Measurements from ENCODE around the gene ANKRD11. TPM values are rescaled to one million over a fixed set of nuclear protein-coding genes. Genes with fewer than 3 reads are reported as not detected.
"Not testable (repeated sequence)": the region's sequence is repeated elsewhere in the genome, so short reads cannot be mapped to it uniquely, and the experiment has no call there.

The ANKRD11 gene
- polyA plus RNA-seq, 4 donors, result 82.9 to 111 (median 91.2) TPM

DNA sequence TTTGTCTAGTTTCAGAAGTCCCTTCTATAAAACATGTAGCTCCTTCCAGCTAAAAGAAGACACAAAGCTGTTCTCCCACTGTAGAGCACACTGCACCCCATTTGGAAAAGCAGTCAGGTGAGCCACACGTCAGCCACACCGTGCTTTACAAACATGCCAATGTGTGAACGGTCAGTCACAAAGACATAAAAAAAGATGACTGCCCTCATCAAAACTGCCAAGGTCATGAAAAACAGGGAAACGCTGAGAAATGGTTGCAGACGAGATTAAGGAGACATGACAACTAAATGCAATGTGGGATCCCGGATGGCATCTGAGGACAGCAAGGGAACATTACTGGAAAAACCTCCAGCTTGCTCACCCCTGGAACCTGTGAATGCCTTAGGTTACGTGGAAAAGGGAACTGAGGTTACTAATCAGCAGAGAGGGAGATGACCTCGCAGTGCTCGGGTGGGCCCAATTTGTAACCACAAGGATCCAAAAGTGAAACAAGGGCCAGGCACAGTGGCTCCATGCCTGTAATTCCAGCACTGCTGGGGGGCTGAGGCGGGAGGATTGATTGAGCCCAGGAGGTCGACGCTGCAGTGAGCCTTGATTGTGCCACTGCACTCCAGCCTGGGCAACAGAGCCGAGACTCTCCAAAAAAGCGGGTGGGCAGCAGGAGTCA, 8.1 kb downstream of the ANKRD11 start:
- no peak for DNase-seq (ENCODE audit: low read depth in 4 of 4, low spot score in 3 of 4)

DNA sequence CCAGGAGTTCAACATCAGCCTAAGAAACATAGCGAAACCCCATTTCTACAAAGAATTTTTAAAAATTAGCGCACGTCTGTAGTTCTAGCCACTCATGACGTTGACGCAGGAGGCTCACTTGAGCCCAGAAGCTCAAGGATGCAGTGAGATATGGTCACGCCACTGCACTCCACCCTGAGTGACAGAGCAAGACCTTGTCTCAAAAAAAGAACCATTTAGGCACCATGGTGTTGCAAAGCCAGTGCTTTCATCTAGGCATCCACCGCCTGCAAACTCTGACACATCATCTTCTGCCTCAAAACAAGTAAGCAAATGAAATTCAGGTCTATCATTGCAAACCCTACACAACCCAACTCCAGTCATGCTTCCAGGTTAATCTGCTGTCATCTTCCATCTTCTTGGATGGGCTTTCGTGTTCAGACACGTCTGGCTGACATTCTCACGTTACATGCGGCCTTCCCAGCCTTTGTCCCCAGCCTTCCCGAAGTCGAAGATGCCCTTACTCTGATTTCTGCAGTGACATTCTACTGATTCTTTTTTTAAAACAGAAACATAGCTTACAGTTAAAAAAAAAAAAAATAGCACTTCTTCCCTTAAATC, 8.9 kb downstream of the ANKRD11 start:
- no peak for DNase-seq (ENCODE audit: low read depth in 4 of 4, low spot score in 3 of 4)

DNA sequence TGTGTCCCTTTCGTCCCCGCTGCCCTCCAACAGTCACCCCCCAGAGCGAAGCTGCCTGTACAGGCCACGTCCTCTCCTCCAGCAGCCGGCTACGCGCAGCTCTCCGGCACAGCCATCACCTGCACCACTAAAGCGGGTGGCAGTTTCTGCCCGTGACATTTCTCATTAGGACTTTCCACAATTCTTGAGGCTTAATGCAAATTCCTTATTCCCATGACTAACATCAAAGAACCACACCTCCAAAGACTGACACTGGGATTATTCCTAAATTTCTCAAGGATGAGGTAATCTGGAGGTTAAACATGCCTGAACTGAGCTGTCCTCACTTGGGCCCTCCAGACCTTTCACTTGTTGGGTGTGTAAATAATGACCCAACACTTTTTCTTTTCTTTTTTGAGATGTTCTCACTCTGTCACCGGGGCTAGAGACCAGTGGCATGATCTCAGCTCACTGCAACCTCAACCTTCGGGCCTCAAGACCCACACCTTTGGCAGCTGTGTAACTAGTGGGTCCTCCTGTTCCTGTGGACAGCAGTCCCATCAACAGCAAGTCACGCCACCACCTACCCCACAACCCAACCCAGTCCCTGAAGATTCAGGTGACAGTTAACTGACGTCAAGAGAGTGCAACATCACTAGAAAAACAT, 11.7 kb downstream of the ANKRD11 start:
- no peak for DNase-seq (ENCODE audit: low read depth in 4 of 4, low spot score in 3 of 4)

DNA sequence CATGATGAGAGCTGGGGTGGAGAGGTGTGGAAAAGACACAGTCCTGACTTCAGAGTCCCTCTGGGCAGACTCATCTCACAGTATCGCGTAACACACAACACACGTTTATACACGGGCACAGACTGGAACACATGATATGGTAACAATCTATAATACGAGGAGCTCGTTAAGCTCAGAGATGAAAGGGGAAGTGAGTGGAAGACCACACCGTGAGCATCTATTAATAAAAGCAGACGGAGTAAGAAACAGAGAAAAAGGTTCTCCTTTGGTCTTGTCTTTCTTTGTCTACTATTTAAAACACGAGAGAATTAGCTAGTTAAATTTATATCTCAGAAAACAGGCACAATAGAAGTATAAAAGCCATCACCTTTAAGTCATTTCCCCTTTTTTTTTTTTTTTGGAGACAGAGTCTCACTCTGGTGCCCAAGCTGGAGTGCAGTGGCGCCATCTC, 13.5 kb downstream of the ANKRD11 start:
- DNase-seq (ENCODE audit: low read depth in 4 of 4, low spot score in 3 of 4), result no peak

DNA sequence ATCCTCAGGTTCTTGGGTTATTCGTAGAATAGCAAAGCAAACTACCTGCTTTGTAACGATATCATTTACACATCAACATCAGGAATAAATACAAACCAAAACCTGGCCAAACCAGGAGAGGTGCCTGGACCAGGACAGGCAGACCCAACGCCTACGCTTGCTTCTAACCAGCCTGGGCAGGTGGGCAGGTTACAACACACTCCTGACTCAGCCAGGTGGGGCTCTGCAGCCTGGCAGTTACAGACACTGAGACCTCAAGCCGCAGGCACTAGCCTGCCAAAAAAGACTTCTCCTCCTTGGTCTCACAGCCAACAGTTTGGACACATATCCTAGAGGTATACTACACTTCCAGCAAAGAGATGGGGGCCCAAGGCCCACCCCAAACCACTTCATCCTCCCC, 14.0 kb downstream of the ANKRD11 start:
- no peak for DNase-seq (ENCODE audit: low read depth in 4 of 4, low spot score in 3 of 4)

DNA sequence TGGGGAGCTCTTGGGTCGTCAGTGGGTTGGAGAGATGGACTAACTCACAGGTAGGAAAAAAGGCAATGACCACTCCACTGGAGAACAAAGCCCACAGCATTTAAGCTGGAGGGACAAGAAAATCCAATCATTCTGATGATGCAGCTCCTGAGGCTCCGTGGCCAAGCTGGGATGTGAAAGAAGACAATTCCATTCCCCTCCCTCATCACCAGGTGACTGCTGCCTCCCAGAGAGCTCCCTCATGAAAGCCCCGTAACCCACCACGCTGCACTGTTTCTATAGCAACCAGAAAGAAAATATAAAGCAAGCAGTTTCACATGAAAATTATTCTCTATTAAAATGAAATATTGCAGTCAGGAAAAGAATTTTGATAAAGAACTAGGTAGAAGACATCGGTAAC, 15.2 kb downstream of the ANKRD11 start:
- DNase-seq (ENCODE audit: low read depth in 4 of 4, low spot score in 3 of 4), result no peak

DNA sequence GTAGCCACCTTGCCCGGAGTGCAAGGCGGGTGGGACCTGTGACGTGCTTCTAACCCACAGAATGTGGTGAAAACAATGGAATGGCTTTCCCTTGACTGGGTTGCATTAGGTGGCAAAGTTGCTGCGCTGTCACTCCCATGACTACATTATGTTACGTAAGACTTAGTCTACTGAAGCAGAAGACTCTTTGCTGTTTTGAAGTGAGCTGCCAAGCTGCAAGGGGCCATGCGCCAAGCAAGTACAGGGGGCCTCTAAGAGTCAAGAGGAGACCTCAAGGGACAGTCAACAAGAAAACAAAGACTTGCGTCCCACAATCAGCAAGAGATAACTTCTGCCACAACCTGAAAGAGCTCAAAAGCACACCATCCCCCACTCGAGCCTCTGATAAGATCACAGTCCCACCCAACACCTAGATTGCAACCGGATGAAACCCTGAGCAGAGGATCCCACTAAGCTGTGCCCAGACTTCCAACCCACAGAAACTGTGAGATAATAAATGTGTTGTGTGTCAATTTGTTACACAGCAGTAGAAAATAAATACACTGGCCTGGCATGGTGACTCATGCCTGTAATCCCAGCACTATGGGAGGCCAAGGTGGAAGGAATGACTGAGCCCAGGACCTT, 16.5 kb downstream of the ANKRD11 start:
- no peak for DNase-seq (ENCODE audit: low read depth in 4 of 4, low spot score in 3 of 4)

DNA sequence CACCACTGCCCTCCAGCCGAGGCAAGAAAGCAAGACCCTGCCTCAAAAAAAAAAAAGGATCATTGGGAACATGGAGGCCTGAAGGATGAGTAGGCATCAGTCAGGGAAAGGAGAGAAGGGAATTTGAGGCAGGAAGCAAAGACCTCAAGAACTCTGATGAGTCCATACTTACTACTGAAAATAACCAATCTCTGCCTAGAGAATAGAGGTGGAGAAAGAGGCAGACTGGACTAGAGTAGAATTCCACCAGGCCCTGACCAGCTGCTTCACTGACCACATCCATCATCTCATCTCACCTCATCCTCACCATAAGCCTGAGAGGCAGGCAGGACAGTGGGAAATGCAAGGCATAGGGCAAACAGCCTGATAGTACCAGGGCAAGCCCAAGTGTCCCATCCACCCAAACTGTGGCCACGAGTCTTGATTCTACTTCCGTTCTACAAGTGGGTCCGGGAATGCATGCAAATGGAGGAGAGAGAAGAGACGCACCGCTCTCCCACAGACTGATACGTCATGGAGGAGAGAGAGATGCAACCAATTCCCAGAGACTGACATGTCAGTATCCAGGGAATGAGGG, 17.1 kb downstream of the ANKRD11 start:
- DNase-seq (ENCODE audit: low read depth in 4 of 4, low spot score in 3 of 4), result no peak

DNA sequence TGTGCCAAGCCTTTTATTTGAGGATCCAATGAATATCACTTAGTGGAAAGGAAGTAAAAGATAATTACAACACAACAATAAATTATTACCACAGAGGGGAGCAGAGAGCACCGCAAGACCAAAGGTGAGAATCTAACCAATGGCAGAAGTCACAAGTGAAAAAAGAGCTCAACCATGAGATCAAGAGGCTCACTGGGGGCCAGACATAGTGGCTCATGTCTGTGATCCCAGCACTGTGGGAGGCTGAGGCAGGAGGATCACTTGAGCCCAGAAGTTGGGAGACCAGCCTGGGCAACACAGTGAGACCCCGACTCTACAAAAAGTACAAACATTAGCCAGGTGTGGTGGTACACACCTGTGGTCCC, 17.7 kb downstream of the ANKRD11 start:
- no peak for DNase-seq (ENCODE audit: low read depth in 4 of 4, low spot score in 3 of 4)

DNA sequence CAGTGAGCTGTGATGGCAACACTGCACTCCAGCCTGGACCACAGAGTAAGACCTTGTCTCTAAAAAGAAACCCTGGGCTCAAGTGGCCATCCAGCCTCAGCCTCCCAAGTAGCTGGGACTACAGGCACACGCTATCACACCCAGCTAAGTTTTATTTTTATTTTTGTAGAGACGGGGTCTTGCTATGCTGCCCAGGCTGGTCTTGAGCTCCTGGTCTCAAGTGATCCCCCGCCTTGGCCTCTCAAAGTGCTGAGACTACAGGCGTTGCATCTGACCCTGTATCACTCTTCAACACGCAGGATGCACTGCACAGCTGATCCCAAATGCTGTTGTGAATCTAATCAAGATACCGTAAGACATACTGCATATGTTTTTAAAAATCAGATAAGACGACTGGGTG, 23.0 kb downstream of the ANKRD11 start:
- no peak for DNase-seq (ENCODE audit: low read depth in 4 of 4, low spot score in 3 of 4)

DNA sequence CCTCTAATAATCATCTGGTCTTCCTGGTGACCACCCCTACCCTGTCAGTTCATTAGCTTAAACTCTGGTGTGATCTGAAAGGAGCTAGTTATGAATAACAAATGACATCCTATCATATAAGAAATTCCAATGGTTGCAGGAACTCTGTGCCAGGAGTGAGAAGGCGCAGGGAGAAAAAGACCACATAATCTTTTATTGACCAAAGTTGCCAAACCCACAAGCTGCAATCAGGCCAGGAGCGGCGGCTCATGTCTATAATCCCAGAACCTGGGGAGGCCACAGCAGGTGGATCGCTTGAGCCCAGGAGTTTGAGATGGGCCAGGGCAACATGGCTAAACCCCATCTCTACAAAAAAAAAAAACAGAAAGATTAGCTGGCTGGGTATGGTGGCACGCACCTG, 23.4 kb downstream of the ANKRD11 start:
- no peak for DNase-seq (ENCODE audit: low read depth in 4 of 4, low spot score in 3 of 4)

DNA sequence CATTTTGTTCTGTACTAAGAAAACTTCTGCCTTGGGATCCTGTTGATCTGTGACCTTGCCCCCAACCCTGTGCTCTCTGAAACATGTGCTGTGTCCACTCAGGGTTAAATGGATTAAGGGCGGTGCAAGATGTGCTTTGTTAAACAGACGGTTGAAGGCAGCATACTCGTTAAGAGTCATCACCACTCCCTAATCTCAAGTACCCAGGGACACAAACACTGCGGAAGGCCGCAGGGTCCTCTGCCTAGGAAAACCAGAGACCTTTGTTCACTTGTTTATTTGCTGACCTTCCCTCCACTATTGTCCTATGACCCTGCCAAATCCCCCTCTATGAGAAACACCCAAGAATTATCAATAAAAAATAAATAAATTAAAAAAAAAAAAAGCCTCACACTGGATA, 27.0 kb downstream of the ANKRD11 start:
- not testable (repeated sequence) for DNase-seq (ENCODE audit: low read depth in 4 of 4, low spot score in 3 of 4)

DNA sequence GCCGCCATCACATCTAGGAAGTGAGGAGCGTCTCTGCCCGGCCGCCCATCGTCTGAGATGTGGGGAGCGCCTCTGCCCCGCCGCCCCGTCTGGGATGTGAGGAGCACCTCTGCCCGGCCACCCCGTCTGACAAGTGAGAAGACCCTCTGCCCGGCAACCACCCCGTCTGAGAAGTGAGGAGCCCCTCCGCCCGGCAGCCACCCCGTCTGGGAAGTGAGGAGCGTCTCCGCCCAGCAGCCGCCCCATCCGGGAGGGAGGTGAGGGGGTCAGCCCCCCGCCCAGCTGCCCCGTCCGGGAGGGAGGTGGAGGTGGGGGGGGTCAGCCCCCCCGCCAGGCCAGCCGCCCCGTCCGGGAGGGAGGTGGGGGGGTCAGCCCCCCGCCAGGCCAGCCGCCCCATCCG, 27.7 kb downstream of the ANKRD11 start:
- not testable (repeated sequence) for DNase-seq (ENCODE audit: low read depth in 4 of 4, low spot score in 3 of 4)

DNA sequence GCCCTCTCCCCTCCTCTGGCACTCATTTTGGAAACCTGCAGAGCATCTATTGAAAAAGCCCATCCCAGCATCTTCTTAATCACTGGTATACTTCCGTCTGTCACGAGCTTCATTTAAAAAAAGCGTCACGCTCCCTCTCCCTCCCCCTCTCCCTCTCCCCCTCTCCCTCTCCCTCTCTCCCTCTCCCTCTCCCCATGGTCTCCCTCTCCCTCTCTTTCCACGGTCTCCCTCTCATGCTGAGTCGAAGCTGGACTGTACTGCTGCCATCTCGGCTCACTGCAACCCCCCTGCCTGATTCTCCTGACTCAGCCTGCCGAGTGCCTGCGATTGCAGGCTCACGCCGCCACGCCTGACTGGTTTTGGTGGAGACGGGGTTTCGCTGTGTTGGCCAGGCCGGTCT, 28.5 kb downstream of the ANKRD11 start:
- DNase-seq (ENCODE audit: low read depth in 4 of 4, low spot score in 3 of 4), result not testable (repeated sequence)

DNA sequence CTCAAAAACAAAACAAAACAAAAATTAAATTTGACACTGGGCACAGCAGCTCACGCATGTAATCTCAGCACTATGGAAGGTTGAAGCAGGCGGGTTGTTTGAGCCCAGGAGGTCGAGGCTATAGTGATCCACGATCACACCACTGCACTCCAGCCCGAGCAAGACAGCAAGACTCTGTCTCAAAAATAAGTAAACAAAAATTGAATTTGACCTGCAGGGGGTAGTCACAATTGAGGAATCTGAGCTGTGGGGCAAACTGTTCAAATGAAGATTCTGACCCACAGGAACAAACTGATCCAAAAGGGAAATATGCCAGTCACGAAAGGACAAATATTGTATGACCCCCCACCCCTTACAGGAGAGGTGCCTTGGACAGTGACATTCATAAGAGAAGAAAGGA, 29.8 kb downstream of the ANKRD11 start:
- DNase-seq (ENCODE audit: low read depth in 4 of 4, low spot score in 3 of 4), result no peak

DNA sequence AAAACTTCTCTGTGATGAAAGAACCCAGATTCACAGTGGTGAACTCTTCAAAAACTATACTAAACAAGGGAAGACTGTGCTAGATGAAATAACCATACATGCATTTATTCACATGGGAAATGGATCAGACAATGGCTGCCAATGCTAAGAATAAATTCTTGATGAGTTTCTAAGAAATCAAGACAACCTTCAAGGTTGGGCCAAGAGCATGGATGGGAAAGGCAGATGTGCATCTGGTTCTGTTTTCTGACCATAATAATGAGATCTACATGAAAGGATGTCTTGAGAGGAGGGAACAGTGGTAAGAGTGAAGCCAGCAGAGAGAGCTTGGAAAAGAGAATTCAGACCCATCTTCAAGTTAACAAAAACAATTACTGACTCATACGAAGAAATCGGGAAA, 31.4 kb downstream of the ANKRD11 start:
- DNase-seq (ENCODE audit: low read depth in 4 of 4, low spot score in 3 of 4), result no peak

DNA sequence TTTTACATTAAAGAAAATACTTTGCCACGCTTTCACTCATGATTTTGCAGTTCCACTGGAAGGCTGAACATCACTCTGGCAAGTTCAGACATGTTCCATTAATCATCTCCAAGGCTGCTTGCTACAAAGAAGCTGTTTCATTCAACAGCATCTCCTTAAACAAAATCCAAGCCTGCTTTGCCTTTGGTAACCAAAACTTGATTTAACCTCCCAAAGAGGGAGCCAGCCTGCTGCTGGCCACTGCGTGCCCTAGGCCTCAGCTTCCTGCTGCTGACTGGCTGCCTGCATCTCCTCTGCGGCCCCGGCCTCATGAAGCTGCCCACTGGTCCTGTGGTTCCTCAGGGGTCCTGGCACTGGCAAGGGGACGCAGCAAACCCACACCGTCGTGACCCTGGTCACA, 31.8 kb downstream of the ANKRD11 start:
- no peak for DNase-seq (ENCODE audit: low read depth in 4 of 4, low spot score in 3 of 4)

DNA sequence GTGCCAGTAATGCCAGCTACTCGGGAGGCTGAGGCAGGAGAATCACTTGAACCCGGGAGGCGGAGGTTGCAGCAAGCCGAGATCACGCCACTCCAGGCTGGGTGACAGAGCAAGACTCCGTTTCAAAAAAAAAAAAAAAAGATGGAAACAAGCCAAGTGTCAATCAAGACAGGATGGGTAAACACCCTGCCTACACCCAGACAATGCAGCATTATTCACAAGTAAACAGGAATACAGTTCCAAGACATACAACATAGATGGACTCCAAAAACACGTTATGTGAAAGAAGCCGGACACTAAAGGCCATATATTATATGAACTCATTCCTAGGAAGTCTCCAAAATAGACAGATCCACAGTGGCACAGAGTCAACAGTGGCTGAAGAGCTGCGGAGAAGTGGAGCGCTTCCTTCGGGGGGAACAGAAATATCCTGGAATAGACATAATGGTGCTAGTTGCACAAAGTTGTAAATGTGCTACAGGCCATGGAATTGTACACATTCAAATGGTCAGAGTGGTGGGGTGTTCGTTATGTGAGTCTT, 33.9 kb downstream of the ANKRD11 start:
- no peak for DNase-seq (ENCODE audit: low read depth in 4 of 4, low spot score in 3 of 4)

DNA sequence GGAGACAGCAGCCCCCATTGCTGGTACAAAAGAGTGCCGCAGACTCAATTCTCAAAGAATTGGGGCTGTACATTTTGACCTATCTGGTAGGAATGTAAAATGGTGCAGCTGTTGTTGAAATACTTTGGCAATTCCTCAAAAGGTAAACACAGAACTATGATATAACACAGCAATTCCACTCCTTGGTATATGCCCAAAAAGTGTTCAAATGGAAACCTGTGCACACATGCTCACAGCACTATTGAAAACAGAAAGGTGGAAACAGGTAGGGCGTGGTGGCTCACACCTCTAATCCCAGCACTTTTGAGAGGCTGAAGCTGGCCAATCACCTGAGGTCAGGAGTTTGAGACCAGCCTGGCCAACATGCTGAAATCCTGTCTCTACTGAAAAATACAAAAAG, 34.7 kb downstream of the ANKRD11 start:
- no peak for DNase-seq (ENCODE audit: low read depth in 4 of 4, low spot score in 3 of 4)

DNA sequence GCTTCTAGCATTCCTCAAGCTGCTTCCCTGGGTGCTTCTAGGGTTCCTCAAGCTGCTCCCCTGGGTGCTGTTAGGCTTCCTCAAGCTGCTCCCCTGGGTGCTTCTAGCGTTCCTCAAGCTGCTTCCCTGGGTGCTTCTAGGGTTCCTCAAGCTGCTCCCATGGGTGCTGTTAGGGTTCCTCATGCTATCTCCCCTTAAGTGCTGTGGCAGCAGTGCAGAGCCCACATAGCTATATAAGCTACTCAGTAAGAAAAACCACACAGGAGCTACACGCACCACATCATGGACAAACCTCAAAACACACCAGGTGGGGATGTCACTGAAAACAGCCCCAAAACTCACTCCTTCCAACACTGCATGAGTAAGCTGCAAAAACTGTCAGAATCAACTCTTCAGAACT, 35.2 kb downstream of the ANKRD11 start:
- DNase-seq (ENCODE audit: low read depth in 4 of 4, low spot score in 3 of 4), result no peak

Measured in left renal pelvis (tissue), 4 donors.